HL-60 (cell line): Measurements from ENCODE around the gene ZMIZ1.

Experiments
- DNase-seq, 2 experiments: peaks; one replicate each; pipeline ENCODE4 v3.0.0-alpha.2; 2010 to 2020; ENCODE audit warnings: low read depth in 1 of 2, low spot score in 1 of 2
- H3K27ac ChIP-seq: fragments of 250-450 bp; sonication (Bioruptor Pico); replicated peaks from 2 replicates; pipeline ENCODE4 v1.5.1; 2020; ENCODE audit warnings: mild to moderate bottlenecking, moderate library complexity
- H3K27me3 ChIP-seq: fragments of 250-450 bp; sonication (Bioruptor Pico); 2 replicates; pipeline ENCODE4 v1.5.1; 2021; ENCODE audit warnings: mild to moderate bottlenecking, moderate library complexity; ENCODE audit not compliant: insufficient read depth, poor library complexity, severe bottlenecking
- H3K4me3 ChIP-seq: replicated peaks from 2 replicates; pipeline ENCODE4 v1.5.1; 2011; ENCODE audit warnings: mild to moderate bottlenecking, control low read depth, low read length; ENCODE audit not compliant: insufficient read depth
- CTCF ChIP-seq: IDR thresholded peaks from one replicate; pipeline ENCODE4 v1.5.1; 2011; ENCODE audit warnings: low read length, control low read depth, inconsistent platforms; ENCODE audit not compliant: insufficient read depth
- GABPA ChIP-seq: IDR thresholded peaks from 2 replicates; pipeline ENCODE4 v1.6.1; 2012; ENCODE audit warnings: low read depth
- POLR2AphosphoS5 ChIP-seq: IDR thresholded peaks from 2 replicates; pipeline ENCODE4 v1.6.1; 2012; ENCODE audit warnings: low read depth
- REST ChIP-seq: IDR thresholded peaks from 2 replicates; pipeline ENCODE4 v1.6.1; 2012; ENCODE audit warnings: low read depth; ENCODE audit not compliant: insufficient replicate concordance
- SPI1 ChIP-seq: IDR thresholded peaks from 2 replicates; pipeline ENCODE4 v1.6.1; 2012; ENCODE audit warnings: low read depth, mild to moderate bottlenecking, borderline replicate concordance

Gene ZMIZ1

GRCh38 chr10:79159141-79159651, 90.4 kb downstream of the ZMIZ1 start:
- TF ChIP-seq POLR2AphosphoS5 = no peak
- no peak for TF ChIP-seq REST
- no peak for TF ChIP-seq SPI1
- no peak for TF ChIP-seq CTCF
- TF ChIP-seq GABPA = no peak
- no peak overlapping the region for H3K4me3 ChIP-seq
- H3K27ac ChIP-seq = no peak overlapping the region
- no peak for DNase-seq
- H3K27me3 ChIP-seq = no peaks in the 10 kb centered on the region

GRCh38 chr10:79159785-79160184, 91.0 kb downstream of the ZMIZ1 start:
- Histone ChIP-seq H3K4me3 (no peak overlapping the region), H3K27me3 (no peaks in the 10 kb centered on the region), H3K27ac (no peak overlapping the region)
- no peak for TF ChIP-seq GABPA
- no peak for TF ChIP-seq CTCF
- no peak for TF ChIP-seq SPI1
- no peak for TF ChIP-seq POLR2AphosphoS5
- TF ChIP-seq REST = no peak
- DNase-seq = no peak

GRCh38 chr10:79160191-79160590, 91.4 kb downstream of the ZMIZ1 start:
- H3K27ac ChIP-seq = no peak overlapping the region
- no peak overlapping the region for H3K4me3 ChIP-seq
- TF ChIP-seq GABPA = no peak
- TF ChIP-seq CTCF = no peak
- TF ChIP-seq REST = no peak
- TF ChIP-seq SPI1 = no peak
- TF ChIP-seq POLR2AphosphoS5 = no peak
- no peak for DNase-seq
- H3K27me3 ChIP-seq = no peaks in the 10 kb centered on the region
